Keratinocyte (primary cell): ENCODE data around the gene CHI3L2. TPM values are rescaled to one million over a fixed set of nuclear protein-coding genes. Genes with fewer than 3 reads are reported as not detected.

Experiments used
- DNase-seq: peaks from one replicate; pipeline ENCODE4 v3.0.0-alpha.2; 2011; ENCODE audit warnings: low read depth, missing footprints, low spot score
- FAIRE-seq: peaks from 2 replicates; lab custom pipeline; 2011; peaks lifted over from hg19 to GRCh38; lab: Jason Lieb, UNC
- H2AFZ ChIP-seq: 2 replicates; pipeline ENCODE4 v1.6.0; 2012; ENCODE audit warnings: low read length, control low read depth, inconsistent platforms; ENCODE audit not compliant: control insufficient read depth
- H3K27ac ChIP-seq: 2 replicates; pipeline ENCODE4 v1.5.1; 2011; ENCODE audit warnings: low read length; ENCODE audit not compliant: control insufficient read depth, insufficient read depth
- H3K27me3 ChIP-seq: 3 replicates; pipeline ENCODE4 v1.6.0; 2011; ENCODE audit warnings: low read length; ENCODE audit not compliant: control insufficient read depth, insufficient read depth; ENCODE audit errors: extremely low read depth
- H3K36me3 ChIP-seq, 2 experiments: 2 replicates in 1 of 2; 3 replicates in 1 of 2; pipeline ENCODE4 v1.5.1; 2011; ENCODE audit warnings: low read length in 2 of 2, mild to moderate bottlenecking in 1 of 2; ENCODE audit not compliant: control insufficient read depth in 2 of 2, insufficient read depth in 2 of 2; ENCODE audit errors: extremely low read depth in 1 of 2
- H3K4me1 ChIP-seq: 3 replicates; pipeline ENCODE4 v1.5.1; 2011; ENCODE audit warnings: low read length; ENCODE audit not compliant: control insufficient read depth, insufficient read depth; ENCODE audit errors: extremely low read depth
- H3K4me2 ChIP-seq: 3 replicates; pipeline ENCODE4 v1.6.0; 2011; ENCODE audit warnings: low read depth, low read length; ENCODE audit not compliant: control insufficient read depth, insufficient read depth; ENCODE audit errors: extremely low read depth
- H3K4me3 ChIP-seq, 3 experiments: fragments of 200-600 bp in 1 of 3; sonication (generic) in 1 of 3; 2 replicates in 2 of 3; 3 replicates in 1 of 3; pipeline ENCODE4 v1.5.1; 2011 to 2016; ENCODE audit warnings: low read length in 3 of 3, mild to moderate bottlenecking in 3 of 3, control low read depth in 2 of 3, inconsistent platforms in 1 of 3, low read depth in 1 of 3, mixed read lengths in 1 of 3, mixed run types in 1 of 3, moderate library complexity in 1 of 3; ENCODE audit not compliant: control insufficient read depth in 2 of 3, insufficient read depth in 2 of 3; ENCODE audit errors: extremely low read depth in 1 of 3
- H3K79me2 ChIP-seq: 2 replicates; pipeline ENCODE4 v1.6.0; 2012; ENCODE audit warnings: low read length; ENCODE audit not compliant: control insufficient read depth, insufficient read depth
- H3K9ac ChIP-seq: 3 replicates; pipeline ENCODE4 v1.6.0; 2011; ENCODE audit warnings: low read length; ENCODE audit not compliant: control insufficient read depth, insufficient read depth; ENCODE audit errors: extremely low read depth
- H3K9me1 ChIP-seq: 3 replicates; pipeline ENCODE4 v1.6.0; 2011; ENCODE audit warnings: low read length; ENCODE audit not compliant: control insufficient read depth, insufficient read depth; ENCODE audit errors: extremely low read depth
- H3K9me3 ChIP-seq: 2 replicates; pipeline ENCODE4 v1.5.1; 2012; ENCODE audit warnings: low read depth, low read length; ENCODE audit not compliant: control insufficient read depth
- H4K20me1 ChIP-seq: 3 replicates; pipeline ENCODE4 v1.6.0; 2011; ENCODE audit warnings: low read length; ENCODE audit not compliant: control insufficient read depth, insufficient read depth; ENCODE audit errors: extremely low read depth
- CTCF ChIP-seq, 3 experiments: IDR thresholded peaks in 1 of 3; conservative IDR thresholded peaks in 1 of 3; optimal IDR thresholded peaks in 1 of 3; 2 replicates in 2 of 3; 3 replicates in 1 of 3; pipeline versions ENCODE3 to v1.5.1; 2011; ENCODE audit warnings: low read length in 3 of 3, mild to moderate bottlenecking in 3 of 3, moderate library complexity in 2 of 3, control low read depth in 1 of 3, inconsistent platforms in 1 of 3; ENCODE audit not compliant: insufficient read depth in 2 of 3; ENCODE audit errors: extremely low read depth in 1 of 3
- EZH2 ChIP-seq: IDR thresholded peaks from one replicate; pipeline ENCODE4 v1.6.1; 2012; ENCODE audit warnings: inconsistent platforms, mild to moderate bottlenecking, low read length, moderate library complexity
- dilution Hi-C: fragments of 300-500 bp; cut with MboI; formaldehyde crosslinking; loops from one replicate; pipeline ENCODE4 v1.7.0; 2020; ENCODE audit warnings: low sequenced_read_pairs; ENCODE audit not compliant: extremely low pct_ligation_motif_present
- polyA plus RNA-seq, 5 experiments: library from polyadenylated mRNA; depleted of rRNA in 3 of 5; stranded (reverse) in 3 of 5; stranded (forward) in 1 of 5; unstranded in 1 of 5; fragments of >200 nt; gene quantifications; 1 replicate in 1 of 5; 2 replicates in 3 of 5; 3 replicates in 1 of 5; pipeline versions ENCODE4 v1.2.1 to v1.2.3, GENCODE V29; 2011 to 2012; ENCODE audit warnings: missing spikeins in 2 of 5, low read depth in 1 of 5, low replicate concordance in 1 of 5

The CHI3L2 gene
- polyA plus RNA-seq, 1 donor (not counting 4 experiments of a cell fraction or from before 2014, with no cell fraction given), result 2.5 TPM

GRCh38 chr1:111253876-111254275 lies 26.4 kb downstream of the CHI3L2 start:
- H3K27me3 ChIP-seq, result peaks cover 11% of the 10 kb centered on the region
- no peak for TF ChIP-seq EZH2
- no peak for TF ChIP-seq CTCF (optimal IDR thresholded peaks at IDR 0.05 in 1 of 3, IDR thresholded peaks at IDR 0.05 in 1 of 3, conservative IDR thresholded peaks at IDR 0.05 in 1 of 3; ENCODE audit: extremely low read depth in 1 of 3, insufficient read depth in 2 of 3, low read length in 3 of 3)
- no peak overlapping the region for H3K4me2 ChIP-seq
- dilution Hi-C loops, result no loop called here
- DNase-seq, result no peak
- H3K36me3 ChIP-seq, result no peaks in the 10 kb centered on the region
- no peak overlapping the region for H3K4me3 ChIP-seq
- H2AFZ ChIP-seq, result no peak overlapping the region
- H3K9me1 ChIP-seq, result no peaks in the 10 kb centered on the region
- H4K20me1 ChIP-seq, result no peaks in the 10 kb centered on the region
- no peaks in the 10 kb centered on the region for H3K4me1 ChIP-seq
- no peak overlapping the region for H3K27ac ChIP-seq
- H3K9me3 ChIP-seq, result no peaks in the 10 kb centered on the region
- no peak for FAIRE-seq
- H3K9ac ChIP-seq, result no peak overlapping the region
- no peaks in the 10 kb centered on the region for H3K79me2 ChIP-seq

GRCh38 chr1:111256988-111257658 lies 29.6 kb downstream of the CHI3L2 start:
- H3K36me3 ChIP-seq, result no peaks in the 10 kb centered on the region
- no peak overlapping the region for H2AFZ ChIP-seq
- H3K9me1 ChIP-seq, result no peaks in the 10 kb centered on the region
- no peak overlapping the region for H3K9ac ChIP-seq
- no peak overlapping the region for H3K27ac ChIP-seq
- FAIRE-seq (no peak), DNase-seq (no peak)
- dilution Hi-C loops, result no loop called here
- H4K20me1 ChIP-seq, result no peaks in the 10 kb centered on the region
- TF ChIP-seq CTCF (optimal IDR thresholded peaks at IDR 0.05 in 1 of 3, IDR thresholded peaks at IDR 0.05 in 1 of 3, conservative IDR thresholded peaks at IDR 0.05 in 1 of 3; ENCODE audit: extremely low read depth in 1 of 3, insufficient read depth in 2 of 3, low read length in 3 of 3), result no peak
- no peak for TF ChIP-seq EZH2
- no peak overlapping the region for H3K4me3 ChIP-seq
- H3K4me1 ChIP-seq, result no peaks in the 10 kb centered on the region
- peaks cover 11% of the 10 kb centered on the region for H3K27me3 ChIP-seq
- H3K9me3 ChIP-seq, result no peaks in the 10 kb centered on the region
- no peak overlapping the region for H3K4me2 ChIP-seq
- H3K79me2 ChIP-seq, result no peaks in the 10 kb centered on the region
